Stimulated activated CD4-positive, alpha-beta T cell treated with anti-CD3 and anti-CD28 coated beads, Interleukin-12 subunit alpha, Interleukin-12 subunit beta, amount 100 ng/mL, for 24 hours (primary cell): ENCODE results near the gene OR2Z1.

Source experiments
- DNase-seq, 2 experiments: peaks; one replicate each; pipeline ENCODE4 v3.0.0-alpha.2; 2020; ENCODE audit warnings: low read depth in 2 of 2

OR2Z1 gene, protein sequence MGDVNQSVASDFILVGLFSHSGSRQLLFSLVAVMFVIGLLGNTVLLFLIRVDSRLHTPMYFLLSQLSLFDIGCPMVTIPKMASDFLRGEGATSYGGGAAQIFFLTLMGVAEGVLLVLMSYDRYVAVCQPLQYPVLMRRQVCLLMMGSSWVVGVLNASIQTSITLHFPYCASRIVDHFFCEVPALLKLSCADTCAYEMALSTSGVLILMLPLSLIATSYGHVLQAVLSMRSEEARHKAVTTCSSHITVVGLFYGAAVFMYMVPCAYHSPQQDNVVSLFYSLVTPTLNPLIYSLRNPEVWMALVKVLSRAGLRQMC

DNA sequence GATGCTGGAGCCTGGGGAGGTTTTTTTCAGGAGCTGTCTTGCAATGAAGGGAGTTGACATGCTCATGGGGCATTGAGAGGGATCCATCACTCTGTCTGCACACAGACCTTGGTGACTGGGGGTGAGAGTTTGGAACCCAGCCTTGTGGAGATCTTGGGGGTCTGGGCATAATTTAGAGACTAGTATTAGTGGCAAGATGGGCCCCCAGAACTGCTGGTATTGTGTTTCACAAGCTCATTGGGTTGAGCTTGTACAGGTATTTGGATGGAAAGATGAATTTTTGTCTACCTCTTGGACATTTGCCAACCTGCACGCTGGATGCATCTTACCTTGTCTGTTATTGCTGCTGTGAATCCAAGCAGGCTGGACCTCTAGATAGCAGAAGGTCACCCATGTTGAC lies at the start of gene OR2Z1:
TSS of gene OR2Z1 (plus strand) at position 301 of the 400 bp plus-strand sequence. CDS start 9,395 bp downstream, outside the sequence.
- DNase-seq, result no peak

DNA sequence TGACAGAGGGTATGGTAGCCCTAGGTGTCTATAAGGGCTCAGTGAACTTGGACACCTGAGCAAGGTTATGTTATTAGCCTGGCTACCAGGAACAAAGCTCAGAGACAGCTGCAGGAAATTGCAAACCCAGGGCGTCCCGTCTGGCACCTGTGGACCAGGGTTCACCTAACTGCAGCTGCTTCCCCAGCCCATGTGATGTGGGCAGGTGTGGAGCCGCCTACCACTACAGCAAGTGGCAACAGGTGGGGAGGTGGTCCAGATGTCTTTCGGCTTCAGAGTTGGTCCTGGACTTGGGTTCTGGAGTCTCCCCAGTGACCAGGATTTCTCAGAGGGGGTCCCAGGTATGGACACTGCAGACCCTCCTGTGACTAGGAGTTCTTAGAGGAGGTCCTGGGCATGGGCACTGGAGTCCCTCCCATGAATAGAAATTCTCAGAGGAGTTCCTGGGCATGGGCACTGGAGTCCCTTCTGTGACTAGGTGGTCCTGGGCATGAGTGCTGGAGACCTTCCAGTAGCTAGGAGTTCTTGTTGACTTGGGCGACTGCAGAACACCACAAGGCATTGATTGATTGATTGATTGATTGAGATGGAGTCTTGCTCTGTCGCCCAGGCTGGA lies 48.0 kb upstream of the OR2Z1 start:
- no peak for DNase-seq

DNA sequence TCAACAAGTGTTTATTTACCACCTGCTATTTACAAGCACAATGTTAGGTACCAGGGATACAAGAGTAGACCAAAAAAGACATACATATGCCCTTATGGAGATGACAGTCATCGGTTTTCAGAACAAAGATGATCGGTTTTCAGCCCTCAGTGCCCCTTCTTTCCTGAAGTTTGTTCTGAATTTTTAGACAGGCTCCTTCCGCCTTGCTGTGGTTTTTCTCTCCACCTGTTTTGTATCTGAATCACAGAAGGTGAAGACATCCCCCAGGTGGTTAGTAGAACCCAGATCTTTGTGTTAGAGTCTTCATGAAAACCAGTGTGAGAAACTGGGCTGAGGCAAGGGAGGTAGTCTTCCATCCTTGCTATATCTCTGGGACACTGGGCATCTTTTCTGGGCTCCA lies 46.4 kb upstream of the OR2Z1 start:
- no peak for DNase-seq

DNA sequence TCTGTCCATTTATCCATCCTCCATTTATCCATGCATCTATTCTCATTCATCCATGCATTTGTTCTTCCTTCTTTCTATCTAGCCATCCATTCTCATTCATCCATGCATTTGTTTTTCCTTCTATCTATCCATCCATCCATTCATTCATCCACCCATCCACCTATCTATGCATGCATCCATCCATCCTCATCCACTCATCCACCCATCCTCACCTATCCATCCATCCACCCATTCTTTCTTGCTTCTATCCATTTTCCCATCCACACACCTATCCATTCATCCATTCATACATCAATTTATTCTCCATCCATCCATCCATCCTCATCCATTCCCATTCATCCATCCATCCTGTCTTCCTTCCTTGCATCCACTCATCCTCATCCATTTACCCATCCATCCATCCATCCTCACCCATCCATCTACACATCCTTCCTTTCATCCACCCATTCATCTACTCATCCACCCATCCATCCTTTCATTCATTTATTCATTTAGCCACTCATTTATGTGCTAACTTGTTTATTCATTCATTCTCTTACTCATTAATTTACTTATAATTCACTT lies 43.1 kb upstream of the OR2Z1 start:
- DNase-seq, result no peak

DNA sequence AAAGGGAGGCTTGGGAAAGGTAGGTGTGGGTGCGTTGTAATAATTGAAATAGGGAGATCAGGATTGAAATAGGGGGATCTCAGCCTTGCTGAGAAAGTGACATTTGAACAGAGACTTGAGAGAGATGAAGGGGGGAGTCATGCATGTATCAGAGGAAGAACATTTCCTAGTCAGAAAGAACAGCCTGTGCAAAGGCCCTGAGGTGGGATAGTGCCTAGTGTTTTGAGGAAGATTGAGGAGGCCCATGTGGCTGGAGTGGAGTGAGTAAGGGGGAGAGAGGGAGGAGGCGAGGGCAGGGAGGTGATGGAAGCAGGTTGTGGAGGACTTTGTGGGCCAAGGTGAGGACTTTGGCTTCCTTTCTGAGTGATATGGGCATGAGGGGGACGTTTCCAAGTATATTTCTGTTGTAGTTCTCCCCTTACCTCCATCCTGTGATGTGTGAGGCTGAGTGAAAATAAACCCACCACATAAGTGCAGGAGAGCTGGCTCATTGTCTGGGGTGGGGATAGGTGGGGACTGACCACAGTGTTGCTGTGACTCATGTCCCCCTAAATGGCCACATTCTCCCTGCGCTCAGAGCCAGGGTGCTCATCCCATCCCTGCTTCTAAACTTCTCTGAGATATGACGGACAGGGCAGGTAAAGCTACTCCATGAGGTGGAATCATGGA lies 40.6 kb upstream of the OR2Z1 start:
- no peak for DNase-seq

DNA sequence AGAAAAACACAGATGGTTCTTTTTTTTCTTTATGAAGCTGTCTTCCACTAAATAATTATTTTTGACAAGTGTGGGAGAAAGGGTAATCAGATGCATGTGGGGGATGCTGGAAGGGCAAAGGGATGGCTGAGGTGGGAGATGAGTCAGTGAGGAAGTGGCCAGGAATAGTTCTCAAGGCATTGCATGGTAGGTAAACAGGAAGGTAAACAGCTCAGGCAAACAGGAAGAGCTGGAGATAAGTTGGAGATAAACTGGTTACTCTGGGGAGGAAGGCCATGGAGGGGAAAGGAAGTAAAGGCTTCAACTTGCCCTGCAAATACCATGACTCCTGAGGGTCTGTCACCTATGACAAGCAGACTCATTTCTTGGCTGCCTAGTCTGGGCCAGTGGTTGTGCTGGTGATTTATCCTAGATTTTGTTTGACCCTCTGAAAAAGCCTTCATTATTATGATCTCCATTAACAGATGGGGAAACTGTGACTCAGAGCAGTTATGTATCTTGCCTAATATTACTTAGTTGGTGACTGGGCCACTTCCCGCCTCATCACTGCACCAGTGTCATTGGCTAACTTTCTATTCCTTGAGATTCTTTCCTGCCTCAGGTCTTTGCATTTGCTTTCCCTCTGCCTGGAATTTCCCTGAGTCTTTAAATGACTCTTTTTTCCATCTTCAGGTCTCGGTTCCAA lies 39.9 kb upstream of the OR2Z1 start:
- no peak for DNase-seq

DNA sequence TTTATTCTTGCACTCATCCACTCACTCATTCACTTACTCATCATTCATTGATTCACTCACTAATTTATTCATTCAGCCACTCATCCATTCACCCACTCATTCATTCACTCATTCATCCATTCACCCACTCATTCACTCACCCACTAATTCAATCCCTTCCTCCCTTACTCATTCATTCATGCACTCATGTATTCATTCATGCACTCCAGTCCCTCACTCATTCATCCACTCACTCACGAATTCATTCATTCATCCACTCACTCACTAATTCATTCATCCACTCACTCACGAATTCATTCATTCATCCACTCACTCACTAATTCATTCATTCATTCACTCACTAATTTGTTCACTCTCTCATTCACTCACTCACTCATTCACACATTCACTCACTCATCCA lies 39.0 kb upstream of the OR2Z1 start:
- DNase-seq, result no peak

DNA sequence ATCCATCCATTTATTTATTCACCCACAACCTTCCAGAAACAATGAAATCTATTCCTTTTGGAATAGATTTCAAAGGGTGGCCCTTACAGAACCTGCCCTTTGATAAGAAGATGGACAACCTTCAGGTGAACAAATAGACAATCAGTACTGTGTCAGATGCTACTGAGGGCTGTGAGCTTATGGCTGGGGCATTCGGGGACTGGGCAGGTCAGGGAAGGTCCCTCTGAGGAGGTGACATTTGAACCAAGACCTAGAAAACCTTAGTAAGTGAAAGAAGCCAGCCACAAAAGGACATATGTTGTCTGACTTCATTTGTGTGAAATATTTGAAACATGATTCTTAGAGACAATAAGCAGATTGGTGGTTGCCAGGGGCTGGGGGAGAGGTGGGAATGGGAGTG lies 38.5 kb upstream of the OR2Z1 start:
- DNase-seq, result no peak

DNA sequence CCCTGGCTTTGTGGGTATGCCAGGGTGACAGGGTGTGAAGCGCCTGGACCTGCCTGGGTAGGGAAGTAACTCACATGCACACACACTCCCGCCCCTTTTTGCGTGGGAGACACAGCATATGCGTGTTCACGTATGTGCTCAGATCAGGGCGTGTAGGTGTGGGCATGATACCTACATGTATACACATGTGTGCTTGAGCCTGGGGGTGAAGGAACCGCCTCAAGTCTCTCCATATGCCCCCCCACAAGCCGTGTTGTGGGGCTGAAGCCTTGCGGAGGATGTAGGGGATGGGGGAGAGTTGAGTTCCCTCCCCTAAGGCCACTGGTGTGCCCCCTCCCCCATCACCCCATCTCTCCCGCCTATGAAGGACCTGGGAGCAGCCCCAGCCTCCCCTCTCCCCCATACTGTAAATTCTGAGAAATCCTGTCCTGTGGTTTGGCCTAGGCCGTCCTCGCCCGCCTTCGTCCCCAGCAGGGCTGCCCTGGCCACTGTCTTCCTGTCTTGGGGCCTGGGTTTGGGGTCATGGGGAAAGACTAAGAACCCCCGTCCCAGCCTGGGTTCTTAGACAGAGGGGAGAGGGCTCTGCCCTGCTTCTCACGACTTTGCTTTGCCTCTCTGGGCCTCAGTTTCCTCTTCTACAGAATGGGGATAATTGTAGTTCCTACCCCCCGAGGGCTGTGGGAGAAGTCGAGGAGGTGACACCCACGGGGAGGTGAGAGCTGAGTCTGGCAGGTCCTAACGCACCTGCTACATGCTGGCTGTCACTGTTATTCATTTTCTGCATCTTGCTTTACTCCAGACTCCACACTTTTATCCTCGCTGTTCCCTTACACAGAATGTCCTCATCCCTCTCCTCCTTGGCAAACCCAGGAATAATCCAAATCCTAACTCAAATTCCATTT lies 37.2 kb upstream of the OR2Z1 start:
- DNase-seq, result no peak

DNA sequence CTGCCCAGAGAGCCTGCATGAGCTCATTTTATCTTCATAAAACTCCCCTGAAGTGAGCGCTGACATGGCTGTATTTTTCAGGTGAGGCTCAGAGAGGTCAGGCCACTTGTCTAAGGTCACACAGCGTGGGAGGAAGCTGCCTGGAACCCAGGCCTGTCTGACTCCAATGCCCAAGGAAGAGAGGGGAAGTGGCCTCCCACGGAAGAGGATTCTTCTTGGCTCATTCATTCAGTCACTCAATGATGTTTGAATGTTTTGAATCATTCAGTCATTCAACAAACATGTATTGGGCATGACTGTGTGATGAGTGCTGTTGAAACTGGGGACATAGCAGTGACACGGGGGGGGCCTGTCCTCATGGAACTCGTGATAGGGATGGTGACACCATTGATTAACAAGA lies 34.9 kb upstream of the OR2Z1 start:
- DNase-seq, result no peak

DNA sequence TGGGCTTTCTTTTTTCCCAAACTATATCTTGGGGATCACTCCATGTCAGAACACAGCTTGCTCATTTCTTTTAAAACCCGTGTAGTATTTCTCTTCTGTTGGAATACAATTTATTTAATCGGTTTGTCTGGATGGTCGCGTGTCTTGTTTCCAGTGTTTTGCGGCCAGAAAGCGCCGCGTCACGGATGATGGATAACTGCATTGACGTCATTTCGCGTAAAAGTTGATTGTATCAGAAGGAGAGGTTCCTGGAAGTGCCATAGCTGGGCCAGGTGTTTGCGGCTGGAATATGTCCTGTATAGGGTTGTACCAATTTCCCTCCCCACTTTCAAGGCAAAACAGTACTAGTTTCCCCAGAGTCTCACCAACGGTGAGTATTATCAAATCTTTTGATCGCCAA lies 32.5 kb upstream of the OR2Z1 start:
- no peak for DNase-seq

DNA sequence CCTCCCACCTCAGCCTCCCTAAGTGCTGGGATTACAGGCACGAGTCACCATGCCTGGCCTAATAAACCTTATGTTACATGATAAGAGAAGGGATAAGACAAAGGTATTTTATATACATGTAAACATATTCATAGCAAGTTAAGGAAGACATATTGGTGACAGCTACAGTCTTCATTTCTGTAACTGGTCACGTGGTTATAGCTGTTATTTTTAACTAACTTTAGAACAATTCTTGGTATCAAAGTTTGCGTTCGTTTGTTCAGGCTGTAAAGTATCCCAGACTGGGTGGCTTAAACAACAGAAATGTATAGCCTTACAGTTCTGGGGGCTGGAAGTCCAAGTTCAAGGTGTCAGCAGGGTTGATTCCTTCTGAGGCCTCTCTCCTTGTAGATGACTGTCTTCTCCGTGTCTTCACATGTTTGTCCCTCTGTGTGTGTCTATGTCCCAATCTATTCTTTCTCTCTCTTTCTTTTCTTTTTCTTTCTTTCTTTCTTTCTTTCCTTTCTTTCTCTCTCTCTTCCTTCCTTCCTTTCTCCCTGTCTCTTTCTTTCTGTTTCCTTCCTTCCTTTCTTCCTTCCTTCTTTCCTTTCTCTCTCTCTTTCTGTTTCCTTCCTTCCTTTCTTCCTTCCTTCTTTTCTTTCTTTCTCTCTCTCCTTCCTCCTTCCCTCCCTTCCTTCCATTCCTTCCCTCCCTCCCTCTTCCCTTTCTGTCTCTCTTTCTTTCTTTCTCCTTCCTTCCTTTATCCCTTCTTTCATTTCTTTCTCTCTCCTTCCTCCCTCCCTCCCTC lies 30.5 kb upstream of the OR2Z1 start:
- DNase-seq, result no peak

DNA sequence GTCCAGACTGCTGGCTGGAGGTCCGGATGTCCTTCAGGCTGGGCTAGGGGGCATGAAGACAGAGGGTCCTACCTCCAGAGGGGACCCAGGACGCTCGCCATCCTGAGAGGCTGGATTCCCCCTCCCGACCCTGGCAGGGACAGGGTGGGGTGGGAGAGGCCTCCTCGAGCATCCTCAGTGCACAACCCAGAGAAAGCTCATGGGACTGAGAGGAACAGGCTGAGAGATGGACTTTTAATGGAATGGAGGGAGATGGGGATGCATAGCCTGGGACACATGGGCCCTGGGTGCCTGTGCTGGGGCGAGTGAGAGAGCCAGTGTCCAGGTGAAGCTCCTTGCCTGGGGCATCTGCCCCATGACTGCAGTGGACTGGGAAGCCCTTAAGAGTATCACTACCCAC lies 25.9 kb upstream of the OR2Z1 start:
- no peak for DNase-seq

DNA sequence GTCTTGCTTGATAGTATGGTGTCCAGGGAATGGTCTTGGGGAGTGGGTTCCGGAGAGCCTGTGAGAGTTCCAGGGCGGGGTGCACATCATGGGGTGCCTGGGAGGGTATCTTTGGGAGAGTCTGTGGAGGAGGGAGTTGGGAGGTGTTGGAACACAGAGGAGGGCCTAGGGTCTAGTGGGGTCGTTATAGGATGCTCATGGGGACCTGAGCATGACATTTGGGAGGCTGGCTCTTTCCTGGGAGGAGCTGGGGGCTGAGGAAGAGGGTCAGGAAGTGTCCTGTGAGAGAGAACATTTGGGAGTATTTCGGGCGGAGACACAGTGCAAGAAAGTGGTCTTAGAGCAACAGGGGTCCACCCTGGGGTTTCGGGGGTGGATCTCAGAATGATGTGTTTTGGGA lies 25.5 kb upstream of the OR2Z1 start:
- no peak for DNase-seq

DNA sequence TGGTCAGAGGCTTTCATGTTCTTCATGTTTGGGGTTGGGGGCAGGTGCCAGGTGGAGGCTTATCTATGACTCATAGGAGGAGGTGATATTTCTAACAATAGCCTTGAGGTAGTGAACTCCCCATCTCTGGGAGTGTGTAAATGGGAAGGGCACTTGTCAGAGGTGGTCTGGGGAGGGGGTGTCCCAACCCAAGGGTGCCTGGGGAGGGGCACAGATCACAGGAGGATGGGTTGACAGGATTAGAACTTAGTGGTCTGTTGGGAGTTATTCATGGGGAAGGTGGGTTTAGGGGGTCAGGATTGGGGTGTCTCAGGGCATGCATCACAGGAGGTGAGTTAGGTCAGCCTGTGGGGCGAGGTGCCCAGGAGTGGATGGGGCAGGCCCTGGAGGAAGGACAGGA lies 24.4 kb upstream of the OR2Z1 start:
- no peak for DNase-seq

DNA sequence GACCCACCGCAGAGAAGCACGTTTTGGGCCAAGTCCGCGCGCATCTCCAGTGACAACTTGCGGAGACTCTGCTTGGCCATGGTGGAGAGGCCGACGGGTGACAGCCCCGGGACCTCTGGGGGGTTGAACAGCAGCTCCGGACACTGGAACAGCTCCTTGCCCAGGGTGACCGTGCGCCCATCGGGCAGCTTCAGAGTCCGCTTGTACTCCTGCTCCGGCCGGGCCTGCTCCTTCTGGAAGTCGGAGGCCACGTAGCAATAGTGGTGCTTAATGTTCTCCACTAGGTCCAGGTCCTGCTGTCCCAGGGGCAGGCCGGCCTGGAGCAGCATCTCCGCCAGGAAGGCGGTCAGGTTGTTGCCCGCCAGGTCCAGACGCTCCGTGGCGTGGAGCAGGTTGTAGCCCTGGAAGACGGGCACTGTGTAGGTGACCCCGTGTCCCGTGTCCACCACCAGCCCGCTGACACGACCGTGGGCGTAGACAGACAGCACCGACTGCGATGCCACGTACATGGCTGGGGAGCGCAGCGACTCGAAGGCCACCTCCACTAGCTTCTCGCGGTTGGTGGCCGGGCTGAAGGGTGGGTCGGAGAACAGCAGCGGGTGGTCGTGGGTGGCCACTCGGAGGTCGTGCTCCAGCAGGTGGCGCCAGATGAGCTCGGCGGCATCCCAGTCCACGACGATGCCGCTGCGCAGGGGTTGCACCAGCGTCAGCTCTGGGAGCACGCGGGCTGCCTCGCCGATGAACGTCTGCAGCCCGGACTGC lies 23.6 kb upstream of the OR2Z1 start:
- no peak for DNase-seq

DNA sequence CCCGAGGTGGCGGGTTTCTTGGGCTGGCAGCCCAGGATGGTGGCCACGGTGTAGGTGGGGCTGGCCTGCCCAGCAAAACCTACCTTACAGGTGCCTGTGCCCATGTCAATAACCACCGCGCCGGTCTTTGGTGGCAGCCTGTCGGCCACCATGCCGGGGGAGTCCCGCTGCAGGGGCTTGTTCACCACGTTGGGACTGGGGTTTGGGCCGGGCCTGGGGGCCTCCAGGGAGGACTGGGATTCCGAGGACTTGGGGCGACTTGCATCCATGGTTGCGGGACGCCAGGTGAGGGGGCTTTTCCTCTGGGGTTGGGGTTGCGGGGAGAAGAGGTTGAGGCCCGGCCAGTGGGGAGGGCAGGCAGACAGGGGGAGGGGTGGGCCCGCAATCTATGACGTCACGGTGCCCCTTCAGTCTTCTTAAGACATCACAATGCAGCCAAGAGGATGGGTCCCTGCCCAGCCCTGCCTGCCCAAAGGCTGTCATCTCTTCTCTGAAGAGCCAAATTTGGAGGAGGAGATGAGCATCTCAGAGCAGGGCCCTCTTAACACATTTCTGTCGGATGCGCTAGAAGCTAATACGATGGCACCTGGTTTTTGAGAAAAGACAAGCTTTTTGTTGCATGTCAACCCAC lies 22.9 kb upstream of the OR2Z1 start, which contains the start of gene ACTL9:
TSS of gene ACTL9 (minus strand) at position 363 of the 631 bp plus-strand sequence. CDS start at position 269, 94 bp downstream.
- DNase-seq, result no peak

DNA sequence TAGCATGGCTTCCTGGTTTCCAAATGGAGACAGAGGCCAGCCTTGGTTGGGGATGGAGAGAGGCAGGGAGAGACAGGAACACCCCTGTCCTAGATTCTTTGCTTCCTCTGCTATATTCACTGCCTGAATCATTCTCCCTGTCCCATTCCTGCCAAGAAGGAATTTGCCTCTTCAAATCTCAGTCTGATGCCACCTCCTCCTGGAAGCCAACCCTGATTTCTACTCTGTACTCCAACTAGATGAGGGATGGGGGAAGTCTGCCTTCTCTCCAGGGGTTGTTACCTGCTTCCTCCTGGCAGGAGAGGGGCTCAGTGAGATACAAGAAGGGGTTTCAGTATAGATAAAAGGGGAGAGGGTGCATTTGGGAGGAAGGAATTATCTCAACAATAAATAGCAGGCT lies 21.5 kb upstream of the OR2Z1 start:
- DNase-seq, result no peak

DNA sequence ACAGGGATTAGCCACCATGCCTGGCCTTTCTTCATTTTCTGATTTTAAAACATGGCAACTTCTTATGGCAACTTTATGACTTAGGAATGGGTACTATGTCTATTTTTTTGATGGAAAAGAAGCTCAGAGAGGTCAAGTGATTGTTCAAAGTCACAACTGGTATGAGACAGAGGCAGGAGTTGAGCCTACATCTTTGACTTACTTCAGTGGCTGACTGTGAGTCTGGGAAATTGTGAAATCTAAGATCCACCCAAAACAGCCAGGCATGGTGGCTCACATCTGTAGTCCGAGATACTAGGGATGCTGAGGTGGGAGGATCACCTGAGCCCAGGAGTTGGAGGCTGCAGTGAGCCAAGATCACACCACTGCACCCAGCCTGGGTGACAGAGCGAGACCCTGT lies 20.5 kb upstream of the OR2Z1 start:
- no peak for DNase-seq
